ENCODE data around the gene MICA.
A peak's percentile ranks its signal among the peaks of the same experiment; 100 is the strongest.
"Not testable (repeated sequence)": the region's sequence is repeated elsewhere in the genome, so short reads cannot be mapped to it uniquely, and the experiment has no call there.

MICA gene

DNA sequence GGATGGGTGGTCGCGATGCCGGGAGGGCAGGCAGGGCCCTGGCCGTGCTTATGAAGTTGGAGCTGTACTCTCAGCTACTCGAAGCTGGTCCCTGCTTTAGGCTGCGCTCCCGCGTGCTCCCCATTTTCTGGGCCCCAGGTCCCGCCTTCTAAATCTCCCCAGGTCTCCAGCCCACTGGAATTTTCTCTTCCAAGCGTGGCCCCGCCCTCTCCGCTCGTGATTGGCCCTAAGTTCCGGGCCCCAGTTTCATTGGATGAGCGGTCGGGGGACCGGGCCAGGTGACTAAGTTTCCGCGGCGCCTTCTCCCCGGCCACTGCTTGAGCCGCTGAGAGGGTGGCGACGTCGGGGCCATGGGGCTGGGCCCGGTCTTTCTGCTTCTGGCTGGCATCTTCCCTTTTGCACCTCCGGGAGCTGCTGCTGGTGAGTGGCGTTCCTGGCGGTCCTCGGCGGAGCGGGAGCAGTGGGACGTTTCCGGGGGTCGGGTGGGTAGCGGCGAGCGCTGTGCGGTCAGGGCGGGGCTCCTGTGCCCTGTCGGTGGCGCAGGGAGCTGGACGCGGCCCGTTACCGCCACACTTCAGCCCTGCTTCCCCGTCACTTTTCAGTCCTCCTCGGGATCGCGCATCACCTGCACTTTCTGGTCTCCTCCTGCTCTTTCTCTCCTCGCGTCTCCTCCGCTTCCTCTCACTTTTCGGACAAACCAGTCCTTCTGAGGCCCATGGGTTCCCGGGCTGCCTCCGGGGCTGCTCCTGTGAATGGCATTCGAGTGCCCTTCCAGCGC, at the start of gene MICA:
MICA (plus strand) TSS at position 313 of the 778 bp plus-strand sequence; CDS start at position 351, 38 bp downstream.
- peak within 1 kb of the TSS; percentile 77 for H3K4me3 ChIP-seq (ENCODE audit: low read depth, low read length)
- DNase-seq (ENCODE audit: low read depth) = peak; percentile 58

GRCh38 chr6:31354158-31354863, 49.1 kb upstream of the MICA start:
- no peak for DNase-seq (ENCODE audit: low read depth)
- no peak overlapping the region for H3K4me3 ChIP-seq (ENCODE audit: low read depth, low read length)

DNA sequence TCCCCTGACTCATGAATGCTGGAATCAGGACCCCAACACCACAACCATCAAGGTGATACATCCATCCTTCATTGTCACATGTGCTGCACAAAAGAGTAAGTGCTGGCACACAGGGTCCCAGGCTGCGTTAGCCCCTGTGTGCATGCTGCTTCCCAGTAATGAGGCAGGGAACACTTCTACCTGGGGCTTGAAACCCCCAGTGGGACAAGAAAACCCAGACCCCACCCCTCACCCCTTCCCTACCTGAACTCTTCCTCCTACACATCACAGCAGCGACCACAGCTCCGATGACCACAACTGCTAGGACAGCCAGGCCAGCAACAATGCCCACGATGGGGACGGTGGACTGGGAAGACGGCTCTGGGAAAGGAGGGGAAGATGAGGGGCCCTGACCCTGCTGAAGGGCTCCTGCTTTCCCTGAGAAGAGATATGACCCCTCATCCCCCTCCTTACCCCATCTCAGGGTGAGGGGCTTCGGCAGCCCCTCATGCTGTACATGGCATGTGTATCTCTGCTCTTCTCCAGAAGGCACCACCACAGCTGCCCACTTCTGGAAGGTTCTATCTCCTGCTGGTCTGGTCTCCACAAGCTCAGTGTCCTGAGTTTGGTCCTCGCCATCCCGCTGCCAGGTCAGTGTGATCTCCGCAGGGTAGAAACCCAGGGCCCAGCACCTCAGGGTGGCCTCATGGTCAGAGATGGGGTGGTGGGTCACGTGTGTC, 48.4 kb upstream of the MICA start:
- no peak overlapping the region for H3K4me3 ChIP-seq (ENCODE audit: low read depth, low read length)

DNA sequence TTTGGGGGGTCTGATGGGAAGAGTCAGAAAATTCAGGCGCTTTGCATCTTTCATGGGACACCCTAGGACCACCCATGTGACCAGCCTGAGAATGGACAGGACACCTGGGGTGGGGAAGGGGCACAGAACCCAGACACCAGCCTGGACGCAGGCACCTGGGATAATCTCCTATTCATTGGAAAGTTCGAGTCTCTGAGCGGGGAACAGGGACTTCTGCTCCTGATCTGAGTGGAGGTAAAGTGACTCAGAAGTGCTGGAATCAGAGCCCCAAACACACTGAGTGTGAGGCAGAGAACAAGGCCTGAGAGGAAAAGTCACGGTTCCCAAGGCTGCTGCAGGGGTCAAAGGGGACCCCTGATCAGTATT, 47.8 kb upstream of the MICA start:
- DNase-seq (ENCODE audit: low read depth) = no peak
- peak overlapping the region; percentile 62 for H3K4me3 ChIP-seq (ENCODE audit: low read depth, low read length)

More for the DNA sequence above, 48.4 kb upstream of the MICA start:
- no peak for DNase-seq (ENCODE audit: low read depth)

- no peak for DNase-seq (ENCODE audit: low read depth)
- peak overlapping the region; percentile 62 for H3K4me3 ChIP-seq (ENCODE audit: low read depth, low read length)
Measured at GRCh38 chr6:31356216-31356945, 47.0 kb upstream of the MICA start.

GRCh38 chr6:31356946-31357466, 46.4 kb upstream of the MICA start, which contains the start of gene HLA-B:
TSS of gene HLA-B (minus strand) at chr6:31357179. CDS start at chr6:31357158, 21 bp downstream.
- peak; percentile 23 for DNase-seq (ENCODE audit: low read depth)

GRCh38 chr6:31357886-31358285, 45.5 kb upstream of the MICA start:
- no peak for DNase-seq (ENCODE audit: low read depth)

More at GRCh38 chr6:31356946-31357466, 46.4 kb upstream of the MICA start, which contains the start of gene HLA-B:
- H3K4me3 ChIP-seq (ENCODE audit: low read depth, low read length) = peak within 1 kb of the TSS; percentile 62

DNA sequence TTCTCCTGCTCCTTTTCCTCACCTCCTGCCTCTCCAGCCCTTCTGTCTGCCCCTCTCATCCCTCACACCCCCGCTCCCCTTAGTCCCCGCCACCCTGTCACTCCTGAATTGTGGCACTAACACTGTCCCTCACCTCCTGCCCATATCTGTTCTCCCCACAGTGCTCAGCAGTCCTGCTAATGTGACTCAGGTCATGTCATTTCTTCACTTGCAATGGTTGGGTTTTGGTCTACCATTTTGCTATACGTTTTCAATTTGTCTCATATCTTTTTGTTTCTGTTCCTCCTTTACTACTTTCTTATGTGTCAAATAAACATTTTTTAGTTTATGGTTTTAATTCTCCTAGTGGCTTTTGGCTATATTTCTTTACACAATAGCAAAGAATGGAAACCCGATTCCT, 45.1 kb upstream of the MICA start:
- no peak overlapping the region for H3K4me3 ChIP-seq (ENCODE audit: low read depth, low read length)

More at GRCh38 chr6:31357886-31358285, 45.5 kb upstream of the MICA start:
- H3K4me3 ChIP-seq (ENCODE audit: low read depth, low read length) = no peak overlapping the region

GRCh38 chr6:31359581-31359980, 43.8 kb upstream of the MICA start:
- no peak for DNase-seq (ENCODE audit: low read depth)
- H3K4me3 ChIP-seq (ENCODE audit: low read depth, low read length) = no peak overlapping the region

More for the DNA sequence above, 45.1 kb upstream of the MICA start:
- DNase-seq (ENCODE audit: low read depth) = no peak

- H3K4me3 ChIP-seq (ENCODE audit: low read depth, low read length) = no peak overlapping the region
- DNase-seq (ENCODE audit: low read depth) = no peak
Measured at GRCh38 chr6:31362751-31363150, 40.6 kb upstream of the MICA start.

GRCh38 chr6:31363811-31364210, 39.6 kb upstream of the MICA start:
- H3K4me3 ChIP-seq (ENCODE audit: low read depth, low read length) = no peak overlapping the region
- DNase-seq (ENCODE audit: low read depth) = no peak

- H3K4me3 ChIP-seq (ENCODE audit: low read depth, low read length) = no peak overlapping the region
- DNase-seq (ENCODE audit: low read depth) = no peak
Measured at GRCh38 chr6:31365864-31366263, 37.5 kb upstream of the MICA start.

DNA sequence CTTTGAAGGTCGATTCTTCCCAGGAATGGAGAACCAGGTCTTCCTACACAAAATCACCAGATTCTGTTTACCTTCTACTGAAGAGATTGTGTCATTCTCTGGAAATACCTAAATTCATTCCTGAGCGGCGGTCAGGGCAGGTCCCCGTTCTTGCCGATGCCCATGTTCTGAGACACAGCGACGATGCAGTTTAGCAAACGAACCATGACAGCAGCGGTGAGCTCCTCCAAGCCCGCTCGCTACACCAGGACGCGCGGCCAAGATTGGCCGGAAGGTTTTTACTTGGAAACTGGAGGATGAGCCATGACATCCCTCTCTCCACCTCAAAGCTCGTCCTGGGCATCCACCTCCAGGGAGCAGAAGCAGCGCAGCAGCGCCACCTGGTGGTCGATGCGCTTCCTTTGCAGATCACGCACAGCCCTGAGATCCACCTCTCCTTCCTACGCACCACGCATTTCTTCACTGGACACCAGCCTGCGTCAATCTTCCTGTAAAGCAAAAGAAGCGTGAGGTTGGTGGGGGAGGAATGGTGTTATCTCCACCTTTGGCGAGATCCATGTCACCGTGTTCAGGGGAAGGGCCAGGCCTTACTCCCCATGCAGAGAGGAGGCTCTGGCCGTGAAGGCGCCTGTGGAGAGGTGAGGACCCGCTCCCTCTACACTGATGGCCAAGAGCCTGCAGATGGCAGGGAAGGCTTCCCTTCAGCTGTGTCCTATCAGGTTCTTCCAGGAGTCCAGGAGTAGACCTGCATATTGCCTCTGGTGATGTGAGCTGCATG, 36.5 kb upstream of the MICA start:
- H3K4me3 ChIP-seq (ENCODE audit: low read depth, low read length) = no peak overlapping the region
- DNase-seq (ENCODE audit: low read depth) = peak; percentile 45

GRCh38 chr6:31368461-31368860, 34.9 kb upstream of the MICA start:
- no peak for DNase-seq (ENCODE audit: low read depth)
- H3K4me3 ChIP-seq (ENCODE audit: low read depth, low read length) = no peak overlapping the region

DNA sequence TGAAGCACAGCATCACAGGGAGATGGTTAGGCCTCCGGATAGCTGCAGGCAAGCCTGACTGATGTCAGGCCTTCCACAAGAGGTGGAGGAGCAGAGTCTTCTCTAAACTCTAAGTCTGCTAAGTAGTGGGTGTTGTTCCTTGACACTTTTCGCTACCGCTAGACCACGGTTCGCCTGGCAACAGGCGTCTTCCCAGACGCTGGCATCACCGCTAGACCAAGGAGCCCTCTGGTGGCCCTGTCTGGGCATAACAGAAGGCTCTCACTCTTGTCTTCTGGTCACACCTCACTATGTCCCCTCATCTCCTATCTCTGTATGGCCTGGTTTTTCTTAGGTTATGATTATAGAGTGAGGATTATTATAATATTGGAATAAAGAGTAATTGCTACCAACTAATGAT, 29.3 kb upstream of the MICA start:
- not testable (repeated sequence) for H3K4me3 ChIP-seq (ENCODE audit: low read depth, low read length); DNase-seq (ENCODE audit: low read depth)

- H3K4me3 ChIP-seq (ENCODE audit: low read depth, low read length) = no peak overlapping the region
- DNase-seq (ENCODE audit: low read depth) = no peak
Measured at GRCh38 chr6:31375699-31376098, 27.7 kb upstream of the MICA start.

- H3K4me3 ChIP-seq (ENCODE audit: low read depth, low read length) = no peak overlapping the region
- no peak for DNase-seq (ENCODE audit: low read depth)
Measured at GRCh38 chr6:31377029-31377428, 26.4 kb upstream of the MICA start.

DNA sequence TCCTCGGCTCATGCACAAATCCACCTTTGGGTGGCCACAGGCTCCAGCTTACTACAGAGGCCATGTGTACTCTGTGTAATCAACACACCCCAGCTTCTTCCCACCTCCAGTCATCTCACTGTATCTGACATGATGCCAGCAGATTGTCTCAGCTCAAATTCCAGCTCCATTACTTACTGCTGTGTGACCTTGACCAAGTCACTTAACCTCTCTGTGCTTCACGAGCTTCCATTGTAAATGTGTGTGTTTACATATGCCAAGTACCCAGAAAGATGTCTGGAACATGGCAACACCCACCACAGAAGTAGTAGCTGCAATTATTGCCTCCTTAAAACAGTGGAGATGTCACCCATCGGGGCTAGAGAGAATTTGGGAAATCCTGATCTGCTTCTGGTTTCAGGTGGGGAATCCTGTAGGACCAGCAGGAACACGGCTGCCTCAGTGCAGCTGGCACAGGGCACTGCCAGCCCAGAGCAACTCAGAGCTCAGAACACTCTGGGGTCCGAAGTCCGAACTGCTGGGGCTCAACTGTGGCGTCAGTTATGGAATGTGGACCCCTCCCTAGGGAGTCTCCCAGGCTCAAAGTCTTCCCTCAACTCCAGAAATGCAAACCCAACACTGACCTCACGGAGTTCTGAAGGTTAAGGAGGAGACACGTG, 25.2 kb upstream of the MICA start:
- DNase-seq (ENCODE audit: low read depth) = no peak
- H3K4me3 ChIP-seq (ENCODE audit: low read depth, low read length) = no peak overlapping the region

Measured in skeletal muscle cell (primary cell).